Testis (tissue), 2 donors: ENCODE data around the gene BHLHE40.

ENCODE experiments used
- POLR2A ChIP-seq: fragments of 450-650 bp; IDR thresholded peaks from one replicate; pipeline ENCODE4 v1.6.1; 2017; ENCODE audit warnings: antibody characterized with exemption, mild to moderate bottlenecking, moderate library complexity
- TF ChIP-seq, protein P1 (sequence below), 3 experiments: fragments of 450-650 bp in 2 of 3; fragments of 200-600 bp in 1 of 3; sonication (generic) in 1 of 3; IDR thresholded peaks; one replicate each; pipeline ENCODE4 v1.5.1; 2016 to 2019; ENCODE audit warnings: antibody characterized with exemption in 3 of 3, mild to moderate bottlenecking in 2 of 3, moderate library complexity in 1 of 3

- TF ChIP-seq, protein P1, sequence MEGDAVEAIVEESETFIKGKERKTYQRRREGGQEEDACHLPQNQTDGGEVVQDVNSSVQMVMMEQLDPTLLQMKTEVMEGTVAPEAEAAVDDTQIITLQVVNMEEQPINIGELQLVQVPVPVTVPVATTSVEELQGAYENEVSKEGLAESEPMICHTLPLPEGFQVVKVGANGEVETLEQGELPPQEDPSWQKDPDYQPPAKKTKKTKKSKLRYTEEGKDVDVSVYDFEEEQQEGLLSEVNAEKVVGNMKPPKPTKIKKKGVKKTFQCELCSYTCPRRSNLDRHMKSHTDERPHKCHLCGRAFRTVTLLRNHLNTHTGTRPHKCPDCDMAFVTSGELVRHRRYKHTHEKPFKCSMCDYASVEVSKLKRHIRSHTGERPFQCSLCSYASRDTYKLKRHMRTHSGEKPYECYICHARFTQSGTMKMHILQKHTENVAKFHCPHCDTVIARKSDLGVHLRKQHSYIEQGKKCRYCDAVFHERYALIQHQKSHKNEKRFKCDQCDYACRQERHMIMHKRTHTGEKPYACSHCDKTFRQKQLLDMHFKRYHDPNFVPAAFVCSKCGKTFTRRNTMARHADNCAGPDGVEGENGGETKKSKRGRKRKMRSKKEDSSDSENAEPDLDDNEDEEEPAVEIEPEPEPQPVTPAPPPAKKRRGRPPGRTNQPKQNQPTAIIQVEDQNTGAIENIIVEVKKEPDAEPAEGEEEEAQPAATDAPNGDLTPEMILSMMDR (IDR thresholded peaks at IDR 0.05), result no peak
- no peak for TF ChIP-seq POLR2A
These were observed 3.8 kb downstream of the BHLHE40 start for GRCh38 chr3:4982773-4983738.
